Measurements from ENCODE around the gene ZNF800. TPM values are rescaled to one million over a fixed set of nuclear protein-coding genes. Genes with fewer than 3 reads are reported as not detected.

The ZNF800 gene
- total RNA-seq, 1 donor from 2014 or later, result 29.4 TPM

DNA sequence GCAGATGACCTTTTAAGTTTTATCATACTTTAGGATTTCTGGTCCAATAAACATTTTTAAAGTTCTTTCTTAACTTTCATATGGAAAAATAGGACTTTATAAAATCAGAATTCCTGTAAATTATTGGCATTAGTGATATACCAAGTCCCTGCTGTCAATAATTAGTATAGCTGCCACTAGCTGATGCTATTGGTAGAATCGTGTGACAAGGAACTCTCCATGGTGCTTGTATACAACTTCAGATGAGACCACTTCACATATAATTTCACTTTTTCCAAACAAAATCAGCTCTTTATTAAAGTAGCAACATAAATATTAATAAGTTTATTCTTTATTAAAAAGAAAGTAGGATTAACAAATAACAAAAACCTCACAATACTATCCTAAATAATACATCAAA lies 49.9 kb downstream of the ZNF800 start:
- Mint-ChIP-seq H3K27me3 (ENCODE audit: unreplicated experiment) (peaks cover 10% of the 10 kb centered on the region), H3K4me1 (ENCODE audit: unreplicated experiment) (no peaks in the 10 kb centered on the region), H3K36me3 (ENCODE audit: low read depth, unreplicated experiment) (peaks cover 10% of the 10 kb centered on the region), H3K27ac (ENCODE audit: unreplicated experiment) (no peak overlapping the region), H3K9me3 (ENCODE audit: unreplicated experiment) (no peaks in the 10 kb centered on the region), H3K4me3 (ENCODE audit: unreplicated experiment) (no peak overlapping the region)
- no peak for DNase-seq (ENCODE audit: low spot score)
- TF ChIP-seq CTCF (IDR thresholded peaks at IDR 0.05; ENCODE audit: unreplicated experiment), result no peak

DNA sequence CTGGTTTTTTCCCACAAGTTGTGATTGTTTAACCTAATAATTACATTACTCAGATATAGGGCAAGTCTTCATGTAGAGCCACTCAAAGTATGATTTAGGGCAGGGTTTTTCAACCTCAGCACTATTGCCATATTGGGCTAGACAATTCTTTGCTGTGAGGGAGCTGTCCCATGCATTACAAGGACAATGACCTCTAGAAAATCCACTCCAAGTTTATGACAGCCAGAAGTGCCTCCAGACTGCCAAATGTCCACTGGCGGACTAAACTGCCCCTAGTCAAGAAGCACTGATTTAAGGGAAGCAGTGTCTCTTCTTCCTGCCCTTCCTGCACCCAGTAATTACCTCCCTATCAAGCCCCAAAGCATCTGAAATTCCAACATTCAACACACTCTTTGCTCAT lies 54.4 kb downstream of the ZNF800 start:
- no peaks in the 10 kb centered on the region for H3K4me1 Mint-ChIP-seq (ENCODE audit: unreplicated experiment)

GRCh38 chr7:127337581-127337980 lies 54.9 kb downstream of the ZNF800 start:
- Mint-ChIP-seq H3K27ac (ENCODE audit: unreplicated experiment) (no peak overlapping the region), H3K36me3 (ENCODE audit: low read depth, unreplicated experiment) (no peaks in the 10 kb centered on the region), H3K4me1 (ENCODE audit: unreplicated experiment) (no peaks in the 10 kb centered on the region), H3K27me3 (ENCODE audit: unreplicated experiment) (peaks cover 5% of the 10 kb centered on the region), H3K9me3 (ENCODE audit: unreplicated experiment) (no peaks in the 10 kb centered on the region), H3K4me3 (ENCODE audit: unreplicated experiment) (no peak overlapping the region)
- no peak for TF ChIP-seq CTCF (IDR thresholded peaks at IDR 0.05; ENCODE audit: unreplicated experiment)
- no peak for DNase-seq (ENCODE audit: low spot score)

More for the DNA sequence above, 54.4 kb downstream of the ZNF800 start:
- H3K27me3 Mint-ChIP-seq (ENCODE audit: unreplicated experiment), result peaks cover 5% of the 10 kb centered on the region
- no peak for TF ChIP-seq CTCF (IDR thresholded peaks at IDR 0.05; ENCODE audit: unreplicated experiment)
- no peak overlapping the region for H3K27ac Mint-ChIP-seq (ENCODE audit: unreplicated experiment)
- H3K4me3 Mint-ChIP-seq (ENCODE audit: unreplicated experiment), result no peak overlapping the region
- H3K9me3 Mint-ChIP-seq (ENCODE audit: unreplicated experiment), result no peaks in the 10 kb centered on the region
- DNase-seq (ENCODE audit: low spot score), result no peak
- no peaks in the 10 kb centered on the region for H3K36me3 Mint-ChIP-seq (ENCODE audit: low read depth, unreplicated experiment)

DNA sequence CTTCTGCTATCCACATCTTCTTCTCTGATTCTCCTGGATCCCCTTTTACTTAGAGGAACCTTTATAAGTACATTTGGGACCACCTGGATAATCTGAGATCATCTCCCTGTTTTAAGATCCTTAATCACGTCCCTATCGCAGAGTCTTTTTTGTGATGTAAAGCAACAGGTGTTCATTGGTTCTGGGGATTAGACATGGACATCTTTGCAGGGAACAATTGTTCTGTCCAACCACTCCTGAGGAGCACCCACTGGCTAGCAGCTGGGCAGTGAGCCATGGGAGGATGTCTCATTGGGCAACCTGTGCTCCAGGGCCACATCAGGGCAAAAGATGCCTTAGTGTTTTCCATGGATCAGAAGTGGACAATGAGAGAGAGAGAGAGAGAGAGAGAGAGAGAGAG lies 56.0 kb downstream of the ZNF800 start:
- Mint-ChIP-seq H3K27ac (ENCODE audit: unreplicated experiment) (no peak overlapping the region), H3K4me3 (ENCODE audit: unreplicated experiment) (no peak overlapping the region), H3K9me3 (ENCODE audit: unreplicated experiment) (no peaks in the 10 kb centered on the region), H3K27me3 (ENCODE audit: unreplicated experiment) (peaks cover 5% of the 10 kb centered on the region), H3K36me3 (ENCODE audit: low read depth, unreplicated experiment) (no peaks in the 10 kb centered on the region), H3K4me1 (ENCODE audit: unreplicated experiment) (no peaks in the 10 kb centered on the region)
- no peak for DNase-seq (ENCODE audit: low spot score)
- TF ChIP-seq CTCF (IDR thresholded peaks at IDR 0.05; ENCODE audit: unreplicated experiment), result no peak

DNA sequence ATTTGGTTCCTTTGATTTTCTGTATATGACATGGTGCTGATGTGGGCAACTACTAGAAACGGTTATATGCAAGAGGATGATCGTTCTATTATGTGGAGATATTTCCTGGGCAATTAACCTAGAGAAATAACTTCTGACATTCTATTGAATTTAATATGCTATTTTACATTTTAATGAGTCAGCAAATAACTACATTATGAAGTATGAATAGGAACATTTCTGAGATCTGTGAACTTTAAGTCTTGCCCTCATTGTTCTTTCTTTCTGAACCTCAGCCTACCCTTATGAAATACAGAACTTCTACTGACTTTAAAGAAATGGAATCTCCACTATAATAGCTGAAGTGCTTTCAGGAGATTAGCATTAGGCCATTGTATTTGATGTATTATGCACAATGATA lies 59.6 kb downstream of the ZNF800 start:
- Mint-ChIP-seq H3K4me1 (ENCODE audit: unreplicated experiment) (no peaks in the 10 kb centered on the region), H3K27ac (ENCODE audit: unreplicated experiment) (no peak overlapping the region), H3K9me3 (ENCODE audit: unreplicated experiment) (no peaks in the 10 kb centered on the region), H3K27me3 (ENCODE audit: unreplicated experiment) (no peaks in the 10 kb centered on the region), H3K4me3 (ENCODE audit: unreplicated experiment) (no peak overlapping the region), H3K36me3 (ENCODE audit: low read depth, unreplicated experiment) (no peaks in the 10 kb centered on the region)
- no peak for TF ChIP-seq CTCF (IDR thresholded peaks at IDR 0.05; ENCODE audit: unreplicated experiment)
- DNase-seq (ENCODE audit: low spot score), result no peak

Measured in endothelial cell (in vitro differentiated cells).